Right atrium auricular region (tissue), 2 donors: ENCODE results near the gene DENND1A. TPM values are rescaled to one million over a fixed set of nuclear protein-coding genes. Genes with fewer than 3 reads are reported as not detected.

Experiments used
- DNase-seq: peaks from one replicate; pipeline ENCODE4 v3.0.0-alpha.2; 2019; ENCODE audit warnings: low spot score
- H3K27ac ChIP-seq, 2 donors: fragments of 200-600 bp; sonication (generic); 1 replicate in 1 of 2; 2 replicates in 1 of 2; pipeline ENCODE4 v1.5.1; 2016 to 2019
- H3K27me3 ChIP-seq, 2 donors: fragments of 200-600 bp; sonication (generic); one replicate each; pipeline versions ENCODE4 v1.5.1 to v1.6.0; 2017 to 2019
- H3K36me3 ChIP-seq: fragments of 200-600 bp; sonication (generic); one replicate; pipeline ENCODE4 v1.5.1; 2016
- H3K4me1 ChIP-seq, 2 donors: fragments of 200-600 bp; sonication (generic); one replicate each; pipeline versions ENCODE4 v1.5.1 to v1.6.0; 2017 to 2019
- H3K4me3 ChIP-seq, 2 donors: fragments of 200-600 bp; sonication (generic); 1 replicate in 1 of 2; 2 replicates in 1 of 2; pipeline ENCODE4 v1.5.1; 2017 to 2019; ENCODE audit warnings: mild to moderate bottlenecking in 1 of 2, moderate library complexity in 1 of 2
- H3K9me3 ChIP-seq, 2 donors: fragments of 200-600 bp; sonication (generic); one replicate each; pipeline ENCODE4 v1.5.1; 2019
- total RNA-seq, 2 donors: library from RNA; depleted of rRNA; stranded (reverse); fragments of >200 nt; gene quantifications; one replicate each; pipeline ENCODE4 v1.1.0, GENCODE V29; 2016
- TF ChIP-seq, protein P1 (sequence below), 2 donors: fragments of 200-600 bp; sonication (generic); IDR thresholded peaks; one replicate each; pipeline ENCODE4 v1.5.1; 2019; ENCODE audit warnings: antibody characterized with exemption in 2 of 2

DENND1A gene
- total RNA-seq, 2 donors from 2014 or later = 14.9 to 23.6 TPM

DNA sequence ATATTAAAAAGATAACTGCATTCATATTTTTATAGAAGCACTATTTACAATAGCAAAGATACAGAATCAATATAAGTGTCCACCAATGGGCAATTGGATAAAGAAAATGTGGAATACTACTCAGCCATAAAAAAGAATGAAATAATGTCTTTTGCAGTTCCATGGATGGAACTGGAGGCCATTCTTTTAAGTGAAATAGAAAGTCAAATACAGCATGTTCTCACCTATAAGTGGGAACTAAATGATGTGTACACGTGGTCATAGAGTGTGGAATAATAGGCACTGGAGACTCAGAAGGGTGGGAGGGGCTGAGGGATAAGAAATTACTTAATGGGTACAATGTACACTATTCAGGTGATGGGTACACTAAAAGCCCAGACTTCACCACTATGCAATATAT, 53.2 kb downstream of the DENND1A start:
- H3K4me1 ChIP-seq = no peaks in the 10 kb centered on the region
- no peak overlapping the region for H3K27ac ChIP-seq
- no peaks in the 10 kb centered on the region for H3K9me3 ChIP-seq
- H3K4me3 ChIP-seq = no peak overlapping the region
- H3K27me3 ChIP-seq = no peaks in the 10 kb centered on the region
- DNase-seq = no peak
- peaks cover 5% of the 10 kb centered on the region for H3K36me3 ChIP-seq
- TF ChIP-seq, protein P1, sequence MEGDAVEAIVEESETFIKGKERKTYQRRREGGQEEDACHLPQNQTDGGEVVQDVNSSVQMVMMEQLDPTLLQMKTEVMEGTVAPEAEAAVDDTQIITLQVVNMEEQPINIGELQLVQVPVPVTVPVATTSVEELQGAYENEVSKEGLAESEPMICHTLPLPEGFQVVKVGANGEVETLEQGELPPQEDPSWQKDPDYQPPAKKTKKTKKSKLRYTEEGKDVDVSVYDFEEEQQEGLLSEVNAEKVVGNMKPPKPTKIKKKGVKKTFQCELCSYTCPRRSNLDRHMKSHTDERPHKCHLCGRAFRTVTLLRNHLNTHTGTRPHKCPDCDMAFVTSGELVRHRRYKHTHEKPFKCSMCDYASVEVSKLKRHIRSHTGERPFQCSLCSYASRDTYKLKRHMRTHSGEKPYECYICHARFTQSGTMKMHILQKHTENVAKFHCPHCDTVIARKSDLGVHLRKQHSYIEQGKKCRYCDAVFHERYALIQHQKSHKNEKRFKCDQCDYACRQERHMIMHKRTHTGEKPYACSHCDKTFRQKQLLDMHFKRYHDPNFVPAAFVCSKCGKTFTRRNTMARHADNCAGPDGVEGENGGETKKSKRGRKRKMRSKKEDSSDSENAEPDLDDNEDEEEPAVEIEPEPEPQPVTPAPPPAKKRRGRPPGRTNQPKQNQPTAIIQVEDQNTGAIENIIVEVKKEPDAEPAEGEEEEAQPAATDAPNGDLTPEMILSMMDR (IDR thresholded peaks at IDR 0.05) = no peak

DNA sequence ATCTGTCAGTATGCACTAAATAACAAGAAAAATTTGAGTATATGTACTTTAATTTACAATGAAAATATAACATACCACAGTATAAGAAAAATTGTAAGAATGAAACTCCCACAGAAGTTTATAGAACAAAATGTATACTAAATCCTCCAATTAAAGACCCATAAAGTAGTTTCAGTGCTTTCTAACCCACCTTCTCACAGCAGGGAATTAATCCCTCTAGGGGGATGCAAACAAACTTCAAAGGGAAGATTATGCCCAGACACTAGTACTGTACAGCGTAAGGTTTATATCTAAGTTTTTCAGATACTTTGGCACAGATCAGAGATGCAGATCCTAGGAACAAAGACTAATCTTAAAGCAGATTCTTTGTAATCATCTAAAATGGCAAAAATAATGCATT, 57.2 kb downstream of the DENND1A start:
- no peaks in the 10 kb centered on the region for H3K27me3 ChIP-seq
- TF ChIP-seq, protein P1 (IDR thresholded peaks at IDR 0.05) = no peak
- DNase-seq = no peak
- no peak overlapping the region for H3K27ac ChIP-seq
- H3K4me3 ChIP-seq = no peak overlapping the region
- H3K4me1 ChIP-seq = no peaks in the 10 kb centered on the region
- H3K36me3 ChIP-seq = peaks cover 5% of the 10 kb centered on the region
- no peaks in the 10 kb centered on the region for H3K9me3 ChIP-seq

DNA sequence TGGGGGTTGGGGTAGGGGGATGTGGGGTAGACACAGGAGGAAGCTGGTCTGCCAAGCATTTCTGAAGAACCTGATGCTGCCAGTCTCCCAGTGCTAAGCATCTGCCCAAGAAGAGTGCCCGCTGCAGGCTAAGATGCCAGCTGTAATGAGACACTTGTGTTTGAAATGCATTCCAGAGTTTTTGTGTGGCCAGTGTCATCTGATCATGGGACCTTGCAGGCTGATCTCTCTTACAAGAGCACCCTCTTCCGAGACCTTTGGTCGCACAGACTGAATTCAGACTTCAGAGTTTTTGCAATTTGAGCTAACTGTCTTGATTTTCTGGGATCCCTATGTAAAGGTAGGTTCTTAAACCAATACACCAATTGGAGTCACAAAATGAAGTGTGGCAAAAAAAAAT, 58.1 kb downstream of the DENND1A start:
- TF ChIP-seq, protein P1 (IDR thresholded peaks at IDR 0.05) = no peak
- Histone ChIP-seq H3K4me1 (no peaks in the 10 kb centered on the region), H3K9me3 (no peaks in the 10 kb centered on the region), H3K36me3 (no peaks in the 10 kb centered on the region), H3K27ac (no peak overlapping the region), H3K27me3 (no peaks in the 10 kb centered on the region), H3K4me3 (no peak overlapping the region)
- no peak for DNase-seq

- Histone ChIP-seq H3K4me1 (peaks cover 0 to 21% of the 10 kb centered on the region in 2 donors), H3K27me3 (no peaks in the 10 kb centered on the region), H3K27ac (peak overlapping the region in 1 of 2 donors; percentile 40), H3K4me3 (no peak overlapping the region), H3K36me3 (no peaks in the 10 kb centered on the region), H3K9me3 (no peaks in the 10 kb centered on the region)
- no peak for DNase-seq
- TF ChIP-seq, protein P1 (IDR thresholded peaks at IDR 0.05) = no peak
Observed at GRCh38 chr9:123868002-123868401, 61.9 kb downstream of the DENND1A start.

- TF ChIP-seq, protein P1 (IDR thresholded peaks at IDR 0.05) = no peak
- Histone ChIP-seq H3K27ac (no peak overlapping the region), H3K9me3 (no peaks in the 10 kb centered on the region), H3K36me3 (no peaks in the 10 kb centered on the region), H3K4me3 (no peak overlapping the region), H3K4me1 (peaks cover 0 to 21% of the 10 kb centered on the region in 2 donors), H3K27me3 (no peaks in the 10 kb centered on the region)
- no peak for DNase-seq
Observed at GRCh38 chr9:123867034-123867433, 62.9 kb downstream of the DENND1A start.

- no peak overlapping the region for H3K4me3 ChIP-seq
- H3K27ac ChIP-seq = peak overlapping the region in 1 of 2 donors; percentile 41
Observed at GRCh38 chr9:123866497-123866896, 63.4 kb downstream of the DENND1A start.

More at GRCh38 chr9:123866497-123866896, 63.4 kb downstream of the DENND1A start:
- no peaks in the 10 kb centered on the region for H3K9me3 ChIP-seq
- H3K36me3 ChIP-seq = no peaks in the 10 kb centered on the region
- peaks cover 0 to 21% of the 10 kb centered on the region in 2 donors for H3K4me1 ChIP-seq
- TF ChIP-seq, protein P1 (IDR thresholded peaks at IDR 0.05) = no peak
- no peaks in the 10 kb centered on the region for H3K27me3 ChIP-seq
- DNase-seq = no peak
